ENCODE measurements around the gene RNF40.
A peak's percentile ranks its signal among the peaks of the same experiment; 100 is the strongest.
"Not testable (repeated sequence)": the region's sequence is repeated elsewhere in the genome, so short reads cannot be mapped to it uniquely, and the experiment has no call there.

Gene RNF40

GRCh38 chr16:30782486-30783279, 20.6 kb downstream of the RNF40 start:
- DNase-seq (ENCODE audit: low read depth): no peak

- DNase-seq (ENCODE audit: low read depth): no peak
These were observed 21.4 kb downstream of the RNF40 start for GRCh38 chr16:30783280-30784109.

- DNase-seq (ENCODE audit: low read depth): no peak
These were observed 22.1 kb downstream of the RNF40 start for GRCh38 chr16:30784215-30784614.

DNA sequence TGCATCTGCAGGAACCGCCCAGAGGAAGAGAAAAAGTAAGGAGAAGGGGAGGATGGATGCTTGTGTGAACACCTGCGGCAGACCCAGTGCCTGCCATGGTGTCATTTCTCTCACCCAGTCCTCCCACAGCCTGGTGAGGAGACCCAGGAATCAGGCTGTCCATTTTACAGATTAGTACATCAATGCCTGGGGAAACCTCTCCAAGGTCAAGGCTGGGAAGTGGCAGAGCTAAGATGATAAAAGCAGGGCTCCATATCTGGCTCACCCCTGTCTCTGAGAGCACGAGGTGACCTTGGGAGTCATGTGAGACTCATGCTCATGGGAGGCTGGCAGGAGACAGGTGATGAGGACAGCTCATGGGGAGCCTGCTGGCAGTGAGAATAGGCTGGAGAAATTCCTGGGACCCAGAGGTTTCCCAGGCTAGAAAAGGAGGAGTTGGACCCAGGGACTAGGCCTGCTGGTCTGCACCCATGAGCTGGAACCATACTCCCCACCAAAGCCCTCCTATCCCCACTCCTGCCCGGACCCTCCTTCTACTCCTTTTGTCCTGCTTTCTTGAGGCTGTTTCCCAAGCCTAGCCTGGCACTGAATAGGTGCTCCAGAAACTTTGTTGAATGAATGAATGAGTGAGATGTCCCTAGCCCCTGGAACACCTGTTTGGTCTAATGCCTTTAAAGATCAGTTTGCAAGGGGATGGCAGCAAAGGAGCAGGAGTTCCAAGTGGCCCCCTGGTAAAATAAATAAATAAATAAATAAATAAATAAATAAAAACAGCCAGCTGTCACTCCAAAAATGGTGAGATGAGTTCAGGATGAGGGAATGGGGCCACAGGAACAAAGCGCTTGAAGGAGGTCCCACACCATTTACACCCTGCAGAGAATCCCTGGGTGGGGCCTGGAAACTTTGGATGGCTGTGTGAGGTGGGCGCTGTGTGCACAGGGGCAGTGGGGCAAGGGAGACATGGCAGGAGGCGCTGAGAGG, 23.3 kb downstream of the RNF40 start:
- DNase-seq (ENCODE audit: low read depth): no peak

GRCh38 chr16:30786115-30786935, 24.2 kb downstream of the RNF40 start:
- DNase-seq (ENCODE audit: low read depth): no peak

DNA sequence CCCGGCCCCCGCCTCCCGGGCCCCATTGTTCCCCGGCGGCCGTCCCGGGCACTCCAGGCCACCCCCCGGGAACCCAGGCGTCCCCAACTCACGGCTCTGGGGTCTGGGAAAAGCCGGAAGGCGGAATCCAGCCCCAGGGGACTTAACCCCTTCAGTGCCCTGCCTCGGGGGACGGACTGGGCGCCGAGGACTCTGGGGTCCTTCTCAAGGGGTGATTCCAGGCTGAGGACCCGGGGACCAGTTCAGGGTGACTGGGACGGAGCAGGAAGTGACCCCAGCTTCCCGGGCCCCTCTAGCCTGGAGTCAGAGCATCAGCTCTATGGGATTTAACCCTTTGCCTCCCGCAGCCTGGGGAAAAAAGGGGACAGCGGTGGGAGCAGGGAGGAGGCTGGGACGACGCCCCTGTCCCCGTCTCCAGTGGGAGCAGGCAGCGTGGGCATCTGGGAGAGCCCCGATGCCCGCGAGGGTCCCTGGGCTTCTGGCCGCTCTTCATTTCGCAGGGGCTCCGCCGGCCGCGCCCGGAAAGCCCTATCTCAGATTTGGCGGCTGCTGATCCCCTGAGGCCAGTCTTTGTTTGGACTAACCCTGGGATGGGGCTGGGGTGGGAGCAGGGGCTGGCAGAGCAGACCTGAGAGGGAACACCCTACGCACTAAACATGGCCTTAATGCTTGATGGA, 25.0 kb downstream of the RNF40 start, which contains the start of gene ZNF629:
TSS of gene ZNF629 (minus strand) at position 270 of the 677 bp plus-strand sequence. CDS start 2,723 bp downstream, outside the sequence.
- no peak for DNase-seq (ENCODE audit: low read depth)

DNA sequence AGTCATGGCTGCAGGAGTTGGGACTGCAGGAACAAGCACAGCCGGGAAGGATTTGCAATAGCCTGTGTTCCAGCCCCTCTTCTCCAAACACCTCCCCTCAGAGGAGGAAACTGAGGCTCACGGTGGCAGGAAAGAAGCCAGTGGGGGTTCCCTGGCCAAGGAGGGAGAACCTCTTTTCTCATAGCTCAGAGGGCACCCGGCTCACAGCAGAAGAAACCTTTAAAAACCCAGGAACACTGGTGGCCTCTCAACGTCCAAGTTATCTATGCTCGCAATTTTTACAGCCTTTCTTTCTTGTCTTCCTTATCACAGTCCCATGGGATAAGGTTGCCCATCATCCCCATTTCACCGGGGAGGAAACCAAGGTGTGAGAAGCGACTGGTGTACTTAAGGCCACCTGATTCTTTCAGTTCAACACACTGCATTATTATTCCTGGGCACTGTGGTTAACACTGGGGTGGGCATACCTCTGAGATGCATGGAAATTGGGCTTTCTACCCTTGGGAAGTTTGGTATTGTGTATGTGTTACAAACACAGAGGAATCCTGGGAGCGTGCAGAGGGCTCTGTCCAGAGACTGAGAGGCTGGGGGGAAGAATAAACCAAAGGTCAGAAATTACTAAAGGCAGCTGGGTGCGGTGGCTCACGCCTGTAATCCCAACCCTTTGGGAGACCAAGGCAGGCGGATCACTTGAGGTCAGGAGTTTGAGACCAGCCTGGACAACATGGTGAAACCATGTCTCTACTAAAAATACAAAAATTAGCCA, 25.7 kb downstream of the RNF40 start:
- DNase-seq (ENCODE audit: low read depth): no peak

GRCh38 chr16:30793508-30794069, 31.5 kb downstream of the RNF40 start:
- no peak for DNase-seq (ENCODE audit: low read depth)

DNA sequence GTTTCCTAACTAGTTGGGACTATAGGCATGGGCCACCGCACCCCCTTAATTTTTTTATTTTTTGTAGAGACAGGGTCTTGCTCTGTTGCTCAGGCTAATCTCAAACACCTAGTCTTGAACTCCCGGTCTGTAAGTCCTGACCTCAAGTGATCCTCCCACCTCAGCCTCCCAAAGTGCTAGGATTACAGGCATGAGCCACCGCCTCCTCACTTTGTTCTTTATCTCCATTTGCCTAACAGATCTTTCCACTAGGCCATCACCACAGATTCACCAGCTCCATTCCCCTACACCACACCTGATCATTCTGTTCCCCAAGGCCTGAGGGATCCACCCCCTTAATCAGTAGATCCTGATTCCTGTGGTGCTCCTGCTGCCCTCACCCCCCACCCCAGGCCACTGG, 32.5 kb downstream of the RNF40 start:
- DNase-seq (ENCODE audit: low read depth): no peak

GRCh38 chr16:30797670-30798309, 35.7 kb downstream of the RNF40 start:
- no peak for DNase-seq (ENCODE audit: low read depth)

GRCh38 chr16:30802936-30803335, 40.8 kb downstream of the RNF40 start:
- no peak for DNase-seq (ENCODE audit: low read depth)

- no peak for DNase-seq (ENCODE audit: low read depth)
These were observed 42.9 kb downstream of the RNF40 start for GRCh38 chr16:30805056-30805369.

DNA sequence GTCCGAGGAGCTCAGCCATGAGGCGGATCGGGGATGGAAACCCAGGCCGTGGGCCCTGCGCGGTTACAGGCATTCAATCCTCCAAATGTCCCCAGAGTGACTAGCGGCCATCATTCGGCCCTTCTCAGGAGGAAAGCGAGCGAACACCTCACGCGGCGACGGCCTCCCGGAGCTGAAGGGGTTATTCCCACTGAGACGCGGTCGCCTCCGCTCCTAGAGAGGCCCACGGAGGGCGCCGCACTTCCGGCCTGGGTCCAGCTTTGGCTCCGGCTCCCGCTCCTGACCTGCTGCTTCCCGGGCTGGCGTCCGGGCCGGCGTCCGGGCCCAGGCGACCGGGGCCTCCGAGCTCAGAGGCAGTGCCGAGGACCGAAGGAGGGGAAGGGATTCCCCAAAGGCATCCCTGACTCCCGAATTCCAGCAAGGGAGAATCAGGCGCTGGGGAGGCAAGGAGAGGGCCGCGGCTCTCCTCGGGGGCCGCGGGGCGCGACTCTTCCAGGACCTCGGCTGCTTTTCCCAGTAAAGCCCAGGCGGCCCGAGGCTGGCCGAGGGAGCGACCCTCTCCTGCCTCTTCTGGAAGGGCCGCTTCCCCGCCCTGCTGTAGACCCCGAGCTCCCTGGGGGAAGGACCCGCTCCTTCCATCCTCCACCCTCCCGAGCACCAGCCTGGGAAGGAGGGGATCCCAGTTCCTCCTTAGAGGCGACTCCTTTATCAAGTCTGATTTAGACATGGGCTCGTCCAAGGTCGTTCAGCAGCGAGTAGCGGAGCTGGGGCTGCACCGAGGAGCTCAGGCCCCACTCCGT, 43.4 kb downstream of the RNF40 start:
- DNase-seq (ENCODE audit: low read depth): peak; percentile 68

DNA sequence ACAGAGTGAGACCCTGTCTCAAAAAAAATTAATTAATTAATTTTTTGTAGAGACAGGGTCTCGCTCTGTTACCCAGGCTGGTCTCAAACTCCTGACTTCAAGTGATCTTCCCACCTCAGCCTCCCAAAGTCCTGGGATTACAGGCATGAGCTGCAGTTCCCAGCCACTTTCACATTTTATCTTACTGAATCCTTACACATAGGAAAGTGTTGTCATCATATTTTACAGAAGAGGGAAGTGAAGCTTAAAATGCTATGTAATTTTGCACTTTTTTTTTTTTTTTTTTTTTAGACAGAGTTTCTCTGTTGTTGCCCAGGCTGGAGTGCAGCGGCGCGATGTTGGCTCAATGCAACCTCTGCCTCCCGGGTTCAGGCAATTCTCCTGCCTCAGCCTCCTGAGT, 46.0 kb downstream of the RNF40 start:
- DNase-seq (ENCODE audit: low read depth): no peak

DNA sequence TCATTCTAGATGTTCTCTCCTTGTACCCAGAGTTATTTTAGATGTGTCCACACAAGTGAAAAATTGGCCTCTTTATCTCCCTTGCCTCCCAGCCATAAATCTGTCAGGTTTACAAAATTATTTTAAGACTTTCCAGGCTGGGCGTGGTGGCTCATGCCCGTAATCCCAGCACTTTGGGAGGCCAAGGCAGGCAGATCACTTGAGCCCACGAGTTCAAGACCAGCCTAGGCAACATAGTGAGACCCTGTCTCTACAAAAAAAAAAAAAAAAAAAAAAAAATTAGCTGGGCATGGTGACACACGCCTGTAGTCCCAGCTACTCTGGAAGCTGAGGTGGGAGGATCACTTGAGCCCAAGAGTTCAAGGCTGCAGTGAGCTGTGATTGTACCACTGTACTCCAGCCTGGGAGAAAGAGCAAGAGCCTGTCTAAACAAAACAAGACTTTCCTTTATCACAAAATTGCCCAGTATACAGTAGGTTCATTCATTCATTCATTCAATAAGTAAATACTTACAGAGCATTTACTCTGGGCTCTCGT, 46.8 kb downstream of the RNF40 start:
- DNase-seq (ENCODE audit: low read depth): not testable (repeated sequence)

- not testable (repeated sequence) for DNase-seq (ENCODE audit: low read depth)
These were observed 47.6 kb downstream of the RNF40 start for GRCh38 chr16:30809675-30810074.

GRCh38 chr16:30813821-30814189, 51.7 kb downstream of the RNF40 start:
- DNase-seq (ENCODE audit: low read depth): no peak

DNA sequence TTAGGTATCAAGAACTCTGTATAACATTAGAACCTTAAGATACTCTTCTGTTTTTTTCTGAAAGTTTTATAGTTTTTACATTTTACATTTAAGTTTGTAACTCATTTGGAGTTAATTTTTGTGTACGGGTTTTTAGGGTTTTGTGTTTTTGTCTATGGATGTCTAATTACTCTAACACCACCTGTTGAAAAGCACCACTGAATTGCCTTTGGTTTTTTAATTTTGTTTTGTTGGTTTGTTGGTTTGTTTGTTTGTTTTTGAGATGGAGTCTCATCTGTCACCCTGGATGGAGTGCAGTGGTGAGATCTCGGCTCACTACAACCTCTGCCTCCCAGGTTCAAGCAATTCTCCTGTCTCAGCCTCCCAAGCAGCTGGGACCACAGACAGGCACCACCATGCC, 54.6 kb downstream of the RNF40 start:
- DNase-seq (ENCODE audit: low read depth): no peak

Data from GM04504 (cell line).